Naive thymus-derived CD8-positive, alpha-beta T cell (primary cell): Measurements from ENCODE around the gene EXTL1. TPM values are rescaled to one million over a fixed set of nuclear protein-coding genes. Genes with fewer than 3 reads are reported as not detected.

Source experiments
- ATAC-seq, 2 donors: fragments of 150-1000 bp; cut with Tn5 transposase in 1 of 2; sonication (Bioruptor Pico), chemical (Tn5 transposase) in 1 of 2; 1 replicate in 1 of 2; 2 replicates in 1 of 2; pipeline ENCODE4 v1.10.0; 2021; ENCODE audit warnings: mild to moderate bottlenecking in 2 of 2, moderate library complexity in 2 of 2
- POLR2A ChIA-PET: fragments of 350-600 bp; sonication (Branson Sonifier 250); formaldehyde crosslinking; loops from one replicate; lab custom pipeline; 2021; ENCODE audit warnings: antibody characterized with exemption; lab: Charles Lee
- DNase-seq, 10 donors: peaks; one replicate each; pipeline versions ENCODE4 v3.0.0 to v3.0.0-alpha.2; 2020 to 2022
- H3K27ac Mint-ChIP-seq, 10 donors: one replicate each; pipeline ENCODE4 v1.8.0; 2020 to 2022; ENCODE audit warnings: mild to moderate bottlenecking in 10 of 10, mixed read lengths in 10 of 10, moderate library complexity in 4 of 10, inconsistent platforms in 1 of 10
- H3K27me3 Mint-ChIP-seq, 5 donors: one replicate each; pipeline ENCODE4 v1.8.0; 2021 to 2022; ENCODE audit warnings: mixed read lengths in 5 of 5
- H3K36me3 Mint-ChIP-seq, 3 donors: one replicate each; pipeline ENCODE4 v1.8.0; 2020 to 2022; ENCODE audit warnings: mixed read lengths in 3 of 3, mild to moderate bottlenecking in 2 of 3, inconsistent platforms in 1 of 3
- H3K4me1 Mint-ChIP-seq, 4 donors: one replicate each; pipeline ENCODE4 v1.8.0; 2021 to 2022; ENCODE audit warnings: mixed read lengths in 4 of 4
- H3K4me3 Mint-ChIP-seq, 10 donors: one replicate each; pipeline ENCODE4 v1.8.0; 2020 to 2022; ENCODE audit warnings: mild to moderate bottlenecking in 10 of 10, mixed read lengths in 10 of 10, moderate library complexity in 6 of 10, inconsistent platforms in 1 of 10
- H3K9me3 Mint-ChIP-seq, 9 donors: one replicate each; pipeline ENCODE4 v1.8.0; 2020 to 2022; ENCODE audit warnings: mixed read lengths in 9 of 9, mild to moderate bottlenecking in 3 of 9, inconsistent platforms in 1 of 9, moderate library complexity in 1 of 9
- polyA plus RNA-seq, 3 donors: library from polyadenylated mRNA; unstranded; fragments of 300-500 nt; fragmentation: Illumina TruSeq; gene quantifications; one replicate each; pipeline ENCODE4 v1.2.3, GENCODE V29; 2021
- total RNA-seq, 8 experiments: library from RNA in 2 of 8; stranded (reverse) in 2 of 8; gene quantifications; one replicate each; pipeline ENCODE4 v1.2.3 and lab custom pipeline; 2021 to 2026

EXTL1 gene
- total and polyA plus RNA-seq, 5 experiments from 2014 or later = 0.19 to 0.26 TPM; not detected in 3

DNA sequence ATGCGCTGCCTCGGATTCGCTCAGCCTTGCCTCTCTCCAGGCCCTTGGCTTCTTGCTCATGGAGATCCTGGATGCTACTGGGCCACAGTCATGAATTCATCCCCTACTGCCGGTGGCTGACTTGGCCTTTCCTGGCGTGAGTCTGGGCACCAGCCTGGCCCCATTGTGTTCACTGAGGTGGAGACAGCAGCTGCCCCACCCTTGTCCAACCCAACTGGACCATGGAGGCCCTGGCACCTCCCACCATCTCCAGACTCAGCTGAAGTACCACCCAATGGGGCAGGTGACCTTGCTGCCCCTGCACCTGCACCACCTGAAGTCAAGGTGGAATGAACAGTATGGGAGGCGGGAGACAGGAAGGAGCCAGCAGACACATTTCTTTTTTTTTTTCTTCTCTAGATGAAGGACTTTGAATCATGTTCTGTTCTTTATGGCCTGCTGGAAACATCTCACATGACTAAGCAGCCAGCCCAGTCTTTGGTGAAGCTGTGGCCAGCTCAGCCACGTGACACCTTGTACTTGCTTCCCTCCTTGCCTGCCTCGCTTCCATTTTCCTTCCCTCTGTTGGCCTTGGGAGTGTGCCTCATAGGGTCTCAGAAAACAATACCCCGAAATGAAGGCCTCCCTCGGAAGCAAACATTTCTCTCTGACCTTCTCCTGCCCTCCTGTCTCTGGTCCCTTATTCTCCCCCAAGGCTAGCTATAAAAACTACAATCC, 28.1 kb downstream of the EXTL1 start:
- no peak for DNase-seq
- no peaks in the 10 kb centered on the region for H3K36me3 Mint-ChIP-seq
- no peak overlapping the region for H3K4me3 Mint-ChIP-seq
- peaks cover 0 to 14% (median 6%) of the 10 kb centered on the region in 4 donors for H3K4me1 Mint-ChIP-seq
- peaks cover 22 to 72% (median 58%) of the 10 kb centered on the region in 5 donors for H3K27me3 Mint-ChIP-seq
- ATAC-seq = no peak
- H3K27ac Mint-ChIP-seq = no peak overlapping the region
- no peaks in the 10 kb centered on the region for H3K9me3 Mint-ChIP-seq
- POLR2A ChIA-PET = no interaction called here

DNA sequence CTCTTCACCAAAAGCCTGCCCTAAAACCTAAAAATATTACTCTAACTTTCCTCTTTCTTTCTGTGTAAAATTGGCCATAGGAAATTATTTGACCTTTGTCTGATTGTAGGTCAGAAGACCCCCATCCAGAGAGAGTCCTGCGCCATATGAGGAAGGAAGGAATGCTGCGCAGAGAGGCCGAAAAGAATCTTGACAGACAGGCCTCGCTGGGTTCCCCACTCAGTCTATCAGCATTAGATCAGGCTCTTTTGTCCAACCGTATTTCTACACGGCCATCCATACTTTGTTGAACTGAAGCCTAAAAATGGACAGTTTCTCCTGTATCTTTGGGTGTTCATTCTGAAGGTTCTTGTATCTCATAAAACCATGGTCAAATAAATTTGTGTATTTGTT, 28.7 kb downstream of the EXTL1 start:
- peaks cover 0 to 9% (median 3%) of the 10 kb centered on the region in 4 donors for H3K4me1 Mint-ChIP-seq
- H3K4me3 Mint-ChIP-seq = no peak overlapping the region
- no peak for DNase-seq
- H3K9me3 Mint-ChIP-seq = no peaks in the 10 kb centered on the region
- POLR2A ChIA-PET = no interaction called here
- no peak for ATAC-seq
- no peak overlapping the region for H3K27ac Mint-ChIP-seq
- peaks cover 17 to 72% (median 55%) of the 10 kb centered on the region in 5 donors for H3K27me3 Mint-ChIP-seq
- H3K36me3 Mint-ChIP-seq = no peaks in the 10 kb centered on the region

DNA sequence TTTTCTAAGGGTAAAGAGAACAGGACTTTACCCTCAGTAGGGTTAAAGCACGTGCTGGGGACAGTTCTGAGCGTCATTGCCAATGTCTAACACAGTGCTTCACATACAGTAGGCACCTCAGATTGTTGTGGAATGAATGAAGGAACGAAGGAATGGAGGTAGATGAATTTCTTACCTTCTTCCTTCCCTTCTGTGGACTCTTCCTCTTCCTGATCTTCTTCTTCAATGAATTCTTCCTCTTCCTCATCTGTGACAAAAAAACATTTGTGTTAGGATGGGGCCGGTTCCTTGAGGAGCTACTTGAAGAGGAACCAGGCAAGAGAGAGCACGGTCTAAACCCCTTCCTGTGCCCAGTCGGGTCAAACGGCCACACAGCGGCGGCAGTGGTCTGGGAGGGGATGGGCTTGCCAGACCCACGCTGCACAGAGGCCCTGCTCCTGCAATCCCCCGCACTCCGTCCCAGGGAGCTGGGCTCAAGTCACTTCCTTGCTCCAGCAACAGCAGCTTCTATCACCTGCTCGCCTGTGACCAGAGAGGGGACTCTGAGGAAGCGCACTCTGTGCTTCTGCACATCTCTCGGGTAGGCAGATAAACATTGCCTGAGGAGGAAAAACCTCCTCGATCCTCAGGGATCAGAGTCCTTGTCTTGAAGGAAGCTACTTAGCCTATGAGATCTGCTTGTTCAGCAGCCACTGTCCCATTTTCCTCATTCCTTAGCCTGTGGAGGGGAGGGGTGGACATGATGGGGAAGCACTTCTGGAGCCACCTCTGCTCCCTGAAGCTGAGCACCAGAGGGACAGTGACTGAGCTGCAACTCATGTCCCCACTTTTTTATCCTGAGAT, 32.4 kb downstream of the EXTL1 start:
- Mint-ChIP-seq H3K27ac (no peak overlapping the region), H3K36me3 (no peaks in the 10 kb centered on the region)
- POLR2A ChIA-PET = no interaction called here

DNA sequence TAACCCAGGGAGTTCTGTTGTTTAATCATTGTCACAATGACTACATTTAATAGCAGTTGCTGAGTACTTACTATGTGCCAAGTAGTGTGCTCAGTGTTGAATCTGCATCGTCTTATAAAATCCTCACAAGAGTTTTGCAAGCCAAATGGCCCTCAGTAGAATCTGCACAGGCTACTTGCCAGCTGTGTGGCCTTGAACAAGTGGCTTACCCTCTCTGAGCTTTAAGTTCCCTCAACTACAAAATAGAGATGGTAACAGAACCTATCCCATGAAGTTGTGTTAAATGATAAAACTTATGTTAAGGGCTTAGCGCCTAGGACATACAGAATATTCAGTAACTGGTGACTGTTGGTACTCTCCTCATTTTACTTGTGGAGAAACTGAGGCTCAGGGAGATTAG, 33.5 kb downstream of the EXTL1 start:
- H3K4me1 Mint-ChIP-seq = peaks cover 0 to 7% (median 0%) of the 10 kb centered on the region in 4 donors
- DNase-seq (no peak), ATAC-seq (no peak)
- H3K9me3 Mint-ChIP-seq = no peaks in the 10 kb centered on the region
- H3K4me3 Mint-ChIP-seq = no peak overlapping the region
- peaks cover 10 to 48% (median 36%) of the 10 kb centered on the region in 5 donors for H3K27me3 Mint-ChIP-seq
- POLR2A ChIA-PET = interaction anchor here (0.7 kb wide), 1 partner anchor 10 kb away, joined by 4 read pairs; no protein-coding TSS in a partner anchor
- no peaks in the 10 kb centered on the region for H3K36me3 Mint-ChIP-seq
- H3K27ac Mint-ChIP-seq = no peak overlapping the region

More for the DNA sequence above, 32.4 kb downstream of the EXTL1 start:
- H3K27me3 Mint-ChIP-seq = peaks cover 10 to 48% (median 41%) of the 10 kb centered on the region in 5 donors
- H3K9me3 Mint-ChIP-seq = no peaks in the 10 kb centered on the region
- peaks cover 0 to 7% (median 0%) of the 10 kb centered on the region in 4 donors for H3K4me1 Mint-ChIP-seq
- DNase-seq (no peak), ATAC-seq (no peak)
- H3K4me3 Mint-ChIP-seq = no peak overlapping the region

DNA sequence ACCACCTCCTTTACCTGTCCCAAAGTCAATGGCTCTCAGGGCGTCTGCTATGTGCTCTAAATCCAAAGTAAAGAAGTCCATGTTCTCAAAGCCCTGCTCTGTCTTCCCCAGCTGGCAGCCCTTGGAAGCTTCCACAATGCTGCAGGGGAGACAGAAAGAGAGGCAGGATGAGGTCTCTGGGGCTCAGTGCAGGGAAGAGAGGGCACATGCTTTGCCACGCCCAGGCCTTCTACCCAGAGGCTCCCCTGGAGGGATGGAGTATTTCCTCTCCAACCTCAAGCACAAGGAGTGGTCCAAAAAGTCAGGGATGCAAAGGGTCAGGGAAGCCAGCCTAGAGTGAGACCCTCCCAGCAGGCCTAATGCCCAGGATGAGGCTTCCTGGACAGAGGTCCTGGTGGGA, 35.6 kb downstream of the EXTL1 start:
- no peak overlapping the region for H3K27ac Mint-ChIP-seq
- POLR2A ChIA-PET = no interaction called here
- H3K9me3 Mint-ChIP-seq = no peaks in the 10 kb centered on the region
- no peaks in the 10 kb centered on the region for H3K36me3 Mint-ChIP-seq
- H3K4me3 Mint-ChIP-seq = no peak overlapping the region
- peaks cover 6 to 49% (median 32%) of the 10 kb centered on the region in 5 donors for H3K27me3 Mint-ChIP-seq
- H3K4me1 Mint-ChIP-seq = no peaks in the 10 kb centered on the region
- DNase-seq (no peak), ATAC-seq (no peak)

DNA sequence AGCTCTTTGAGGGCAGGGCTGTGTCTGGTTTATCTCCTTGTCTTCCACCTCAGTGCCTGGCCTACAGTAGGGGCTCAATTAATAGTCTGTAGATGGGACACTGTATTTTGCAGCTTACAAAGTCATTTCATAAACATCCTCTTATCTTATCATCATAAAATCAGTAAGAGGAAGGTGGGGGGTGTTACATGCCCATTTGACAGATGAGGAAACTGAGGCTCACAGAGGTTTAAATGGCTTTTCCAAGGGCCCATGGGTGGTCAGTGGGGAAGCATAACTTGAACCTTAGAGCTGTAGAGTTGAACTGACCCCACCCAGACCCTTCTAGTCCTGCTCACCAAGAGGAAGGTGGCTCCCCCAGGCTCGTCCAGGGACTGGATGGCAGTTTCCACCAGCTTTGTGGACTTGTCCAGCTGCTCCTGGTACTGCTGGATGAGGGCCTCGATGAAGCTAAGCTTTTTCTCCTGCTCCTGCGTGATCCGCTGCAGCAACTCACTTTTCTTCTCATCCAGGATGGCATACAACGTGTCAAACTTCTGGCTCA, 36.5 kb downstream of the EXTL1 start:
- Mint-ChIP-seq H3K27me3 (peaks cover 6 to 47% (median 32%) of the 10 kb centered on the region in 5 donors), H3K4me1 (no peaks in the 10 kb centered on the region), H3K36me3 (no peaks in the 10 kb centered on the region), H3K27ac (no peak overlapping the region), H3K9me3 (no peaks in the 10 kb centered on the region), H3K4me3 (no peak overlapping the region)
- DNase-seq (no peak), ATAC-seq (no peak)
- POLR2A ChIA-PET = interaction anchor here (0.6 kb wide), 1 partner anchor 1261 kb away, joined by 3 read pairs; no protein-coding TSS in a partner anchor

DNA sequence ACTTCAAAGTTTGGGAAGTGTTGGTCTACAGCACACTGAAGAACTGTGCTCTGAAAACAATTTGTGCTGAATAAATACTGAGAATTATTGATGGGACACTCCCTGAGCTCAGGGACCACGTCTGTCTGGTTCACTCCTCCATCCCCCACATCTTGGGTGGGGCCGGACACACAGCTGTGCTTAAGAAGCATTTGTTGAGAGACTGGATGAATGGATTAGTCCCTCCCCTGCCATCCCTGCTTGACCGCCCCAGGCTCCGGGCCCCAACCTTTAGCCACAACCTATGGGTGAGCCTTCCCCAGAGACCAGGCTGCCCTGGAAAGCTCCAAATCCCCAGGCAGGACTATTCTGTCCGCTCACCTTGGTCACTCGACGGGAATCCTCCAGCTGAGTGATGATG, 38.3 kb downstream of the EXTL1 start:
- DNase-seq (no peak), ATAC-seq (no peak)
- no peaks in the 10 kb centered on the region for H3K9me3 Mint-ChIP-seq
- POLR2A ChIA-PET = no interaction called here
- H3K4me3 Mint-ChIP-seq = no peak overlapping the region
- H3K27ac Mint-ChIP-seq = no peak overlapping the region
- H3K36me3 Mint-ChIP-seq = no peaks in the 10 kb centered on the region
- H3K27me3 Mint-ChIP-seq = peaks cover 9 to 34% (median 18%) of the 10 kb centered on the region in 5 donors
- H3K4me1 Mint-ChIP-seq = no peaks in the 10 kb centered on the region

DNA sequence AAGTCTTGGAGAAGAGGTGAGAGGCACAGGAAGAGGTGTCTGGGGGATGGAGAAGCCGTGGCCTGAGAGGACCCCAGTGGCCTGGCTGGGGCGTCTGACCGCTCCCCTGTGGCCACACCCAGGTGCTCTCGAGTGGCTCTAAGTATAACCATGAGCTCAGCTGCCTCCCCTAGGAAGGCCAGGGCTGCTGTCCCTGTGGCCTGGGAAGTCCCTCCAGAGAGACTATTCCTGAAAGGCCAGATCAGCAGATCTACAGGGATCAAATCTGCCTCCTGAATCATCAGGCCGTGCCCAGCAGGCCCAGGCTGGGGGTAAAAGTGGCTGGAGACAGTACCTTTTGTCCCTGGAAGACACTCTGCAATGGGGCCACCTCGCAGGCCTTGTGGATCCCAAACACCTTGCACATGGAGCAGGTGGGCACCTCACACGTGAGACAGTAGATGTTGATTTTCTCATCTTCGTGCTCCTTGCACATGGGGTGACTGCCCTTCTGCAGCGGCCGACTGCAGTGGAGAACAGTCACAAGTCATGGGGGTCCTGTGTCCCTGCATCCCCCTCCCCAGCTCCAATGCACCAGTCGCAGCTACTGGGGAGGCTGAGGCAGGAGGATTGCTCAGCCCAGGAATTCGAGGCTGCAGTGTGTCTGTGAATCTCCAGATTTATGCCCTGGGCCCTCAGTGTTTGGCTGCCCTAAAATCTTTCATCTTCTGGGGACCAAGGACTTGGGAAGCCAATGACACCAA, 39.4 kb downstream of the EXTL1 start:
- Mint-ChIP-seq H3K36me3 (no peaks in the 10 kb centered on the region), H3K4me1 (no peaks in the 10 kb centered on the region), H3K27me3 (peaks cover 7 to 31% (median 15%) of the 10 kb centered on the region in 5 donors), H3K4me3 (no peak overlapping the region), H3K9me3 (no peaks in the 10 kb centered on the region), H3K27ac (peak overlapping the region in 1 of 10 donors; percentile 21)
- POLR2A ChIA-PET = no interaction called here
- DNase-seq (no peak), ATAC-seq (no peak)

DNA sequence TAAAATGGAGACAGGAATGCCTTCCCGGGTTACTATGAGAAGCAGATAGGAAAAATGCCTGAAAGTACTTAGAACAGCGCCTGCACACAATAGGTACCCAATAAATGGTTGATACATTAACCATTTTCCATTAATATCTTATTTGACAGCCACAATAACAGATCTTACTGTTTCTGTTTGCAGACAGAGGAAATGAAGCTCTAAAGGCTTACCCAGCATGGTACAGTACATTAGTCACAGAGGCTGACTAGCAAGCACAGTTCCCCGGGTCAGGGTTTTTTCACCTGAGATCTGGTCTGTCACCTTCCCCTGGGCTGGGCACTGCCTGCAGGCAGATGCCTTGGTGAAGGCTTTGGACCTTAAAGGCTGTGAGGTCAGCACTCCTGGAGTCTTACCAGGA, 43.0 kb downstream of the EXTL1 start:
- H3K27me3 Mint-ChIP-seq = peaks cover 6 to 26% (median 8%) of the 10 kb centered on the region in 5 donors
- peaks cover 0 to 2% (median 0%) of the 10 kb centered on the region in 4 donors for H3K4me1 Mint-ChIP-seq
- POLR2A ChIA-PET = interaction anchor here (0.5 kb wide), 1 partner anchor 9 kb away, joined by 4 read pairs; no protein-coding TSS in a partner anchor
- H3K4me3 Mint-ChIP-seq = no peak overlapping the region
- no peak for ATAC-seq
- DNase-seq = no peak
- H3K27ac Mint-ChIP-seq = peak overlapping the region in 2 of 10 donors; percentile 58 to 71
- H3K9me3 Mint-ChIP-seq = no peaks in the 10 kb centered on the region
- no peaks in the 10 kb centered on the region for H3K36me3 Mint-ChIP-seq

DNA sequence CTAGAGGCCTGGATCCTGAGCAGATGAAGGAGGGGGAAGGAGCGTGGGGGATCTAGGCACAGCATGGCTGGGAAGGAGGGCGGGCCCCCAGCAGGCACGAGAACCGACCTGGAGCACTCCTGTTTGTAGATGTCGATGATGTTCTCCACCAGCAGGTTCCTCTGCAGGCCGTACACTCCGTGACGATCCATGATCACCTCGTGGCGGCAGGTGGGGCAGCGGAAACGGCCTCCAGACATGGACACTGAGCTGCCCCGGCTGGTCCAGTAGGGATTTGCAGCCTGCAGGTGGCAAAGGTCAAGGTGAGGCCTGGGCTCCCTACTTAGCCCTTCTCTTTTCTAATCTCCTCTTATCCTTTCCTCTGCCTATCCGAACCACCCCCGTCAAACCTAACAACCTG, 44.6 kb downstream of the EXTL1 start:
- DNase-seq (no peak), ATAC-seq (no peak)
- no peak overlapping the region for H3K4me3 Mint-ChIP-seq
- peaks cover 0 to 2% (median 0%) of the 10 kb centered on the region in 4 donors for H3K4me1 Mint-ChIP-seq
- peaks cover 3 to 12% (median 5%) of the 10 kb centered on the region in 5 donors for H3K27me3 Mint-ChIP-seq
- POLR2A ChIA-PET = no interaction called here
- no peaks in the 10 kb centered on the region for H3K36me3 Mint-ChIP-seq
- H3K9me3 Mint-ChIP-seq = no peaks in the 10 kb centered on the region
- no peak overlapping the region for H3K27ac Mint-ChIP-seq

DNA sequence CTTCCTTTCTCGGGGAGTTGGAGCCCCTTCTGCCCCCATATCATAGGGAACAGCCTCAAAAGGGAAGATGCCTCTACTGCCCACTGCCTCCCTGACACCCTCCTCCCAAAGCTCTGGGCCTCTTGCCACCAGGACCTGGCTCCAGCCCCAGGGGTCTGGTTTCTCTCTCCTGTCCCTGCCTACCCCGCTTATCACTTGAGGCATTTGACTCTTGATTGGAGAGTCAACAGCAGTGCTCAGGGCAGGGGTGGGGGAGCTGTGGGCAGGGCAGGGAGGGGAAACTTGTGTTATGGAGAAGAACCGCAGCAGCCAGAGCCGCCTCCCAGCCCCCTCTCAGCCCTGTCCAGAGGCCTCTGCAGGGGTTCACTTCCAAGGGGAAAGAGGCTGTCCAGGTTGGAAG, 45.3 kb downstream of the EXTL1 start:
- ATAC-seq = no peak
- peaks cover 4 to 15% (median 5%) of the 10 kb centered on the region in 5 donors for H3K27me3 Mint-ChIP-seq
- no peaks in the 10 kb centered on the region for H3K36me3 Mint-ChIP-seq
- H3K9me3 Mint-ChIP-seq = no peaks in the 10 kb centered on the region
- H3K4me3 Mint-ChIP-seq = peak overlapping the region in 1 of 10 donors; percentile 14
- POLR2A ChIA-PET = interaction anchor here (0.6 kb wide), 1 partner anchor 639 kb away, joined by 3 read pairs; no protein-coding TSS in a partner anchor
- no peak overlapping the region for H3K27ac Mint-ChIP-seq
- DNase-seq = no peak
- H3K4me1 Mint-ChIP-seq = peaks cover 0 to 2% (median 0%) of the 10 kb centered on the region in 4 donors

DNA sequence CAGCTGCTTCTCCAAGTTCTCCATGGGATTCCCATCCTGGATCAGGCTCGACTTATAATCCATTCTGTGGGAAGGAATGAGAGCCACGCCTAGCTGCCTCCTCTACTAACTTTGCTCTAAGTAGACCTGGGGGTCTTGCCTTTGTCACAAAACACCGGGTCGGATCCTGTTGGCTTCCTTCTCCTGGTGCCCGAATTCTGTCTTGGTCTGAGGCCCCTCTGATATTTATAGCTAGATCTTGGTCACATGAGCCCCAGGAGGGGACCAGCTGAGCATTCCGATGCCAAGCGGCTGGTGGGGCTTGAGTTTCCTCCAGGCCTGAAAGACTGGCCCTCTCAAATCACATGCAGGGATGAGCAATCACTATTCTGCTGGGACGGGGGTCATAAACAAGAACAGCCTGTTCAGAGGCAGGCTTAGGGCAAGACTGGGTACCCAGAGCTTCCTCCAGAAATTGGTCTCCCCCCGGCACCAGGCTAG, 45.9 kb downstream of the EXTL1 start, which contains the start of gene TRIM63:
Gene TRIM63, minus strand, starts transcription at position 199 of the 480 bp plus-strand sequence. Its CDS starts 136 bp downstream, at position 63.
- Mint-ChIP-seq H3K9me3 (no peaks in the 10 kb centered on the region), H3K27ac (peak within 1 kb of the TSS in 2 of 10 donors; percentile 17 to 63), H3K36me3 (no peaks in the 10 kb centered on the region), H3K4me1 (peaks cover 0 to 2% (median 0%) of the 10 kb centered on the region in 4 donors), H3K4me3 (peak within 1 kb of the TSS in 1 of 10 donors; percentile 14), H3K27me3 (peaks cover 8 to 21% (median 9%) of the 10 kb centered on the region in 5 donors)
- DNase-seq = no peak
- ATAC-seq = no peak
- POLR2A ChIA-PET = no interaction called here
